Testis (tissue), 3 donors: ENCODE results near the gene FEM1A. TPM values are rescaled to one million over a fixed set of nuclear protein-coding genes. Genes with fewer than 3 reads are reported as not detected.
"Not testable (repeated sequence)": the region's sequence is repeated elsewhere in the genome, so short reads cannot be mapped to it uniquely, and the experiment has no call there.

ENCODE experiments used
- DNase-seq: peaks from one replicate; pipeline ENCODE4 v3.0.0-alpha.2; 2019
- H3K27ac ChIP-seq, 2 donors: fragments of 200-600 bp; sonication (generic); one replicate each; pipeline ENCODE4 v1.5.1; 2019
- H3K27me3 ChIP-seq: fragments of 200-600 bp; sonication (generic); one replicate; pipeline ENCODE4 v1.5.1; 2019
- H3K36me3 ChIP-seq: fragments of 200-600 bp; sonication (generic); one replicate; pipeline ENCODE4 v1.5.1; 2017; ENCODE audit warnings: low read depth; ENCODE audit errors: missing control alignments
- H3K4me1 ChIP-seq: fragments of 200-600 bp; sonication (generic); one replicate; pipeline ENCODE4 v1.5.1; 2019
- H3K4me3 ChIP-seq, 2 donors: fragments of 200-600 bp; sonication (generic); one replicate each; pipeline ENCODE4 v1.5.1; 2017 to 2019
- H3K9me3 ChIP-seq: fragments of 200-600 bp; sonication (generic); one replicate; pipeline ENCODE4 v1.5.1; 2017
- CTCF ChIP-seq, 3 experiments: fragments of 450-650 bp in 2 of 3; fragments of 200-600 bp in 1 of 3; sonication (generic) in 1 of 3; IDR thresholded peaks; one replicate each; pipeline ENCODE4 v1.5.1; 2016 to 2019; ENCODE audit warnings: antibody characterized with exemption in 3 of 3, mild to moderate bottlenecking in 2 of 3, moderate library complexity in 1 of 3
- POLR2A ChIP-seq: fragments of 450-650 bp; IDR thresholded peaks from one replicate; pipeline ENCODE4 v1.6.1; 2017; ENCODE audit warnings: antibody characterized with exemption, mild to moderate bottlenecking, moderate library complexity
- WGBS, 2 donors: methylation state at CpG; one replicate each; pipeline ENCODE4 v1.1.5; 2018; 5-methylcytosine and 5-hydroxymethylcytosine counted together
- intact Hi-C: fragments of 100-400 bp; cut with DNase I; formaldehyde crosslinking; loops from one replicate; pipeline ENCODE4 v1.15.1; 2023; ENCODE audit warnings: low total_unique reads
- polyA plus RNA-seq: library from polyadenylated mRNA; stranded (reverse); fragments of 350-450 nt; fragmentation: Illumina TruSeq; extraction: RNeasy Lipid Tissue Mini Kit (QIAGEN cat#74804); gene quantifications from one replicate; pipeline ENCODE4 v1.2.3, GENCODE V29; 2014; ENCODE audit warnings: low read depth, low replicate concordance; ENCODE audit not compliant: insufficient read depth
- total RNA-seq, 2 donors: library from RNA; depleted of rRNA; stranded (reverse); fragments of >200 nt; gene quantifications; one replicate each; pipeline ENCODE4 v1.2.3, GENCODE V29; 2016

Gene FEM1A
- total and polyA plus RNA-seq, 3 donors from 2014 or later, result 7.5 to 15.8 (median 14.3) TPM

GRCh38 chr19:4839192-4839591 is 47.7 kb downstream of the FEM1A start:
- Histone ChIP-seq H3K27ac (no peak overlapping the region), H3K4me3 (no peak overlapping the region), H3K27me3 (no peaks in the 10 kb centered on the region), H3K9me3 (no peaks in the 10 kb centered on the region), H3K36me3 (no peaks in the 10 kb centered on the region), H3K4me1 (no peaks in the 10 kb centered on the region)
- intact Hi-C loops, result no loop called here
- TF ChIP-seq CTCF (IDR thresholded peaks at IDR 0.05) (no peak), POLR2A (no peak)
- 92% methylated on average over 11 to 17 of the region's 17 CpGs for WGBS, 2 donors
- DNase-seq, result no peak

- 93 to 94% methylated on average over 6 of the region's 6 CpGs for WGBS, 2 donors
- no peak overlapping the region for H3K27ac ChIP-seq
- TF ChIP-seq POLR2A, result no peak
- TF ChIP-seq CTCF (IDR thresholded peaks at IDR 0.05), result no peak
Observed at GRCh38 chr19:4843647-4843965, 52.1 kb downstream of the FEM1A start.

GRCh38 chr19:4844348-4845179 is 53.0 kb downstream of the FEM1A start:
- Histone ChIP-seq H3K27ac (no peak overlapping the region), H3K27me3 (no peaks in the 10 kb centered on the region), H3K36me3 (no peaks in the 10 kb centered on the region), H3K4me3 (no peak overlapping the region), H3K9me3 (no peaks in the 10 kb centered on the region), H3K4me1 (no peaks in the 10 kb centered on the region)
- intact Hi-C loops, result no loop called here
- WGBS, 2 donors, result 80 to 93% methylated on average over 6 to 10 of the region's 10 CpGs
- no peak for DNase-seq
- TF ChIP-seq CTCF (IDR thresholded peaks at IDR 0.05) (no peak), POLR2A (no peak)

More at GRCh38 chr19:4843647-4843965, 52.1 kb downstream of the FEM1A start:
- DNase-seq, result no peak
- intact Hi-C loops, result no loop called here
- no peaks in the 10 kb centered on the region for H3K4me1 ChIP-seq
- no peaks in the 10 kb centered on the region for H3K9me3 ChIP-seq
- H3K27me3 ChIP-seq, result no peaks in the 10 kb centered on the region
- H3K4me3 ChIP-seq, result no peak overlapping the region
- H3K36me3 ChIP-seq, result no peaks in the 10 kb centered on the region

- H3K27me3 ChIP-seq, H3K9me3 ChIP-seq, intact Hi-C loops, H3K36me3 ChIP-seq, H3K27ac ChIP-seq, H3K4me1 ChIP-seq, H3K4me3 ChIP-seq, DNase-seq: not testable (repeated sequence)
- 76 to 90% methylated on average over 8 to 9 of the region's 9 CpGs for WGBS, 2 donors
Observed at GRCh38 chr19:4845975-4846374, 54.4 kb downstream of the FEM1A start.

- TF ChIP-seq POLR2A (no peak), CTCF (IDR thresholded peaks at IDR 0.05) (no peak)
- DNase-seq, result no peak
- intact Hi-C loops, result no loop called here
- H3K4me3 ChIP-seq, result no peak overlapping the region
- H3K27me3 ChIP-seq, result no peaks in the 10 kb centered on the region
- H3K27ac ChIP-seq, result no peak overlapping the region
- 95% methylated on average over 10 to 23 of the region's 23 CpGs for WGBS, 2 donors
- H3K36me3 ChIP-seq, result no peaks in the 10 kb centered on the region
- H3K9me3 ChIP-seq, result no peaks in the 10 kb centered on the region
- no peaks in the 10 kb centered on the region for H3K4me1 ChIP-seq
Observed at GRCh38 chr19:4847190-4847973, 55.8 kb downstream of the FEM1A start.
